SH-SY5Y (cell line): Measurements from ENCODE around the gene DENND2C.

Source experiments
- GATA2 ChIP-seq: IDR thresholded peaks from 2 replicates; pipeline ENCODE4 v1.6.1; 2011; ENCODE audit warnings: mild to moderate bottlenecking, low read depth, low read length
- GATA3 ChIP-seq: IDR thresholded peaks from 2 replicates; pipeline ENCODE4 v1.6.1; 2011; ENCODE audit warnings: low read depth, mild to moderate bottlenecking, low read length, moderate library complexity

- TF ChIP-seq GATA2, result no peak
- TF ChIP-seq GATA3, result no peak
Measured at GRCh38 chr1:114585231-114585630, 84.6 kb downstream of the DENND2C start.
